ENCODE measurements around the gene PMPCB. TPM values are rescaled to one million over a fixed set of nuclear protein-coding genes. Genes with fewer than 3 reads are reported as not detected.

The PMPCB gene
- total and polyA plus RNA-seq, 2 donors (not counting 1 experiment from before 2014, with no cell fraction given) = 62.8 to 94.4 TPM

DNA sequence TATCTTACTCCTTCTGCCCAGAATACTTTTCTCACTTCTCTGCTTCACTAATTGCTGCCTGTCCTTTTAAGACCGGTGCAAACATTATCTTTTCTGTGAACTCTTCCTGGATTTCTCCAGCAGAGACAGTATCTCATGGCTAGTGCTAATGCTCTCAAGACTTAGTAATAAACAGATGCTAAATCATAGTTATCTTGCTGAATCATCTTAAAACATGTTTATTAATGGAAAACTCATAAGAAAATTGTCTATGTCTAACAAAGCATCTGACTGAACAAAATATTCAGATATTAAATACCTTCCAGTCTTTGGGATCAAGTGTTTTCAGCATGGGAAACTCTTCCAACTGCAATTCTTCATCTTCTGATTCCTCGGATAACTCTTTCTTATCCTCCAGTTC lies 44.2 kb downstream of the PMPCB start:
- TF ChIP-seq EZH2 (IDR thresholded peaks at IDR 0.05; ENCODE audit: low read length, missing control alignments) = no peak
- H2AFZ ChIP-seq (ENCODE audit: low read length) = no peak overlapping the region
- no peak overlapping the region for H3K4me3 ChIP-seq (replicated peaks in 1 of 4; ENCODE audit: control extremely low read depth in 1 of 4, insufficient read depth in 1 of 4, low read depth in 3 of 4, low read length in 4 of 4)
- DNase-seq (ENCODE audit: low read depth in 2 of 2) = no peak
- H3K4me2 ChIP-seq (ENCODE audit: extremely low read depth, insufficient read depth, low read length) = no peak overlapping the region
- H3K9me3 ChIP-seq (ENCODE audit: control insufficient read depth, insufficient read depth, low read depth, low read length) = no peaks in the 10 kb centered on the region
- no peak overlapping the region for H3K9ac ChIP-seq (ENCODE audit: insufficient read depth, low read length)
- no peaks in the 10 kb centered on the region for H4K20me1 ChIP-seq (ENCODE audit: control insufficient read depth, extremely low read depth, insufficient read depth, low read length)
- no peaks in the 10 kb centered on the region for H3K27me3 ChIP-seq (ENCODE audit: control insufficient read depth, insufficient read depth, low read length)
- peaks cover 12% of the 10 kb centered on the region for H3K36me3 ChIP-seq (ENCODE audit: control insufficient read depth, insufficient read depth, low read length)
- H3K4me1 ChIP-seq (ENCODE audit: control insufficient read depth, extremely low read depth, insufficient read depth, low read length) = peaks cover 3% of the 10 kb centered on the region
- peaks cover 48% of the 10 kb centered on the region for H3K79me2 ChIP-seq (ENCODE audit: control insufficient read depth, insufficient read depth, low read length)
- no peak overlapping the region for H3K27ac ChIP-seq (ENCODE audit: insufficient read depth, low read length)

DNA sequence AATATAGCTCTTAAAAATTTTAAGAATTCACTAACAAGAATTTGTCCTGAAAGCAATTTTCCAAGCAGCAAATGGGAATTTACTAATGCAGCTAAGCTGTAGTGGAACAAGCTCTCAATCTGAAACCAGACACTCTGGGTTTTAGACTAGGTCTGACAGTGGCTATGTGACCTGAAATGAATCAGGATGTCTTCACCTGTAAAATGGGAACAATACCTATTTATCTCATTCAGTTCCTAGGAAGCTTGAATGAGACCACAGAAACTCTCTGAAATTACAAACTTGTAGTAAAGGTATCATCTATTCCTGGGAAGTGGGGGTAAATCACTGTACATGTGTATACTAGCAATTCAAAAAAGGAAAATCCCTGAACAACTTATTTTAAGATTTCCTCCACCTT lies 46.1 kb downstream of the PMPCB start:
- no peaks in the 10 kb centered on the region for H4K20me1 ChIP-seq (ENCODE audit: control insufficient read depth, extremely low read depth, insufficient read depth, low read length)
- H3K27ac ChIP-seq (ENCODE audit: insufficient read depth, low read length) = no peak overlapping the region
- H3K9ac ChIP-seq (ENCODE audit: insufficient read depth, low read length) = peak overlapping the region; percentile 84
- DNase-seq (ENCODE audit: low read depth in 2 of 2) = no peak
- H3K4me3 ChIP-seq (replicated peaks in 1 of 4; ENCODE audit: control extremely low read depth in 1 of 4, insufficient read depth in 1 of 4, low read depth in 3 of 4, low read length in 4 of 4) = peak overlapping the region; percentile 63 to 97 (median 88)
- H3K4me1 ChIP-seq (ENCODE audit: control insufficient read depth, extremely low read depth, insufficient read depth, low read length) = peaks cover 3% of the 10 kb centered on the region
- H3K79me2 ChIP-seq (ENCODE audit: control insufficient read depth, insufficient read depth, low read length) = peaks cover 56% of the 10 kb centered on the region
- no peaks in the 10 kb centered on the region for H3K9me3 ChIP-seq (ENCODE audit: control insufficient read depth, insufficient read depth, low read depth, low read length)
- H3K4me2 ChIP-seq (ENCODE audit: extremely low read depth, insufficient read depth, low read length) = peak overlapping the region; percentile 78
- H2AFZ ChIP-seq (ENCODE audit: low read length) = no peak overlapping the region
- H3K36me3 ChIP-seq (ENCODE audit: control insufficient read depth, insufficient read depth, low read length) = peaks cover 9% of the 10 kb centered on the region
- no peak for TF ChIP-seq EZH2 (IDR thresholded peaks at IDR 0.05; ENCODE audit: low read length, missing control alignments)
- TF ChIP-seq, protein P1, sequence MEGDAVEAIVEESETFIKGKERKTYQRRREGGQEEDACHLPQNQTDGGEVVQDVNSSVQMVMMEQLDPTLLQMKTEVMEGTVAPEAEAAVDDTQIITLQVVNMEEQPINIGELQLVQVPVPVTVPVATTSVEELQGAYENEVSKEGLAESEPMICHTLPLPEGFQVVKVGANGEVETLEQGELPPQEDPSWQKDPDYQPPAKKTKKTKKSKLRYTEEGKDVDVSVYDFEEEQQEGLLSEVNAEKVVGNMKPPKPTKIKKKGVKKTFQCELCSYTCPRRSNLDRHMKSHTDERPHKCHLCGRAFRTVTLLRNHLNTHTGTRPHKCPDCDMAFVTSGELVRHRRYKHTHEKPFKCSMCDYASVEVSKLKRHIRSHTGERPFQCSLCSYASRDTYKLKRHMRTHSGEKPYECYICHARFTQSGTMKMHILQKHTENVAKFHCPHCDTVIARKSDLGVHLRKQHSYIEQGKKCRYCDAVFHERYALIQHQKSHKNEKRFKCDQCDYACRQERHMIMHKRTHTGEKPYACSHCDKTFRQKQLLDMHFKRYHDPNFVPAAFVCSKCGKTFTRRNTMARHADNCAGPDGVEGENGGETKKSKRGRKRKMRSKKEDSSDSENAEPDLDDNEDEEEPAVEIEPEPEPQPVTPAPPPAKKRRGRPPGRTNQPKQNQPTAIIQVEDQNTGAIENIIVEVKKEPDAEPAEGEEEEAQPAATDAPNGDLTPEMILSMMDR (conservative IDR thresholded peaks at IDR 0.05 in 1 of 2, IDR thresholded peaks at IDR 0.05 in 1 of 2; ENCODE audit: low read depth in 1 of 2, low read length in 2 of 2) = no peak
- no peaks in the 10 kb centered on the region for H3K27me3 ChIP-seq (ENCODE audit: control insufficient read depth, insufficient read depth, low read length)

DNA sequence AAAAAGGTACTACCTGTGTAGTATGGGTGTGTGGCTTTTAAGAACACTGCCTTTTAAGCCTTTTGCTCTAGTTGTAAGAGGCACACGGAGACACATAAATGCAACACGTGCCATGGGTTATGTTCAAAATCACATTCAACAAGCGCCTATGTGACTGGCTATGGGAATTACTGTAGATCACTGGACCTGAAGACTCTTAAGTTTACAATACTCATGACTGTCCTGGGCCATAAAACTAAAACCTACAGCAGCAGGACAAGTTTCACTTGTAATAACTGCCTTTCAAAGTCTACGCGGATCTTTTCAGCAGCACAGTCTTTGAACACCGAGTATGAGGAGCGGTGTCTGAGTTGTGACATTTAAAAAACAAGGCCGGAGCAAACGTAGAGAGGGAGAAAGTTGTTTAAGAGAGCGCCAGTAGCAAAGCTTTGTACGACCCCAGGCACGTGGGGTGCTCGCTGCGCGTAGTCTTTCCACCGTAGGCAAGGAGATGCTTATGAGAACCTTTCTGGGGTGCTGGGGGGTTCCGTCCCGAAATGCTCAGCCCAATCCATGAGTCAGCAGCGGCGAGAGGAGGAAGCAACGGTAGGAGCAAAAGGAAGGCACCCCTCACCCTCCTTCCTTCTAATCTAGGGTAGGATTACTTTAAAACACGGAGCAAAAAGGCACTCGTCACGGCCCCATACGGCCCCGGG lies 46.7 kb downstream of the PMPCB start:
- Histone ChIP-seq H2AFZ (ENCODE audit: low read length) (peak overlapping the region; percentile 69), H3K79me2 (ENCODE audit: control insufficient read depth, insufficient read depth, low read length) (peaks cover 62% of the 10 kb centered on the region), H3K4me2 (ENCODE audit: extremely low read depth, insufficient read depth, low read length) (peak overlapping the region; percentile 78), H3K36me3 (ENCODE audit: control insufficient read depth, insufficient read depth, low read length) (peaks cover 9% of the 10 kb centered on the region), H4K20me1 (ENCODE audit: control insufficient read depth, extremely low read depth, insufficient read depth, low read length) (no peaks in the 10 kb centered on the region), H3K9me3 (ENCODE audit: control insufficient read depth, insufficient read depth, low read depth, low read length) (no peaks in the 10 kb centered on the region), H3K27me3 (ENCODE audit: control insufficient read depth, insufficient read depth, low read length) (no peaks in the 10 kb centered on the region), H3K9ac (ENCODE audit: insufficient read depth, low read length) (peak overlapping the region; percentile 84), H3K4me1 (ENCODE audit: control insufficient read depth, extremely low read depth, insufficient read depth, low read length) (peaks cover 5% of the 10 kb centered on the region), H3K4me3 (replicated peaks in 1 of 4; ENCODE audit: control extremely low read depth in 1 of 4, insufficient read depth in 1 of 4, low read depth in 3 of 4, low read length in 4 of 4) (peak overlapping the region; percentile 63 to 97 (median 88)), H3K27ac (ENCODE audit: insufficient read depth, low read length) (peak overlapping the region; percentile 91)
- TF ChIP-seq, protein P1 (conservative IDR thresholded peaks at IDR 0.05 in 1 of 2, IDR thresholded peaks at IDR 0.05 in 1 of 2; ENCODE audit: low read depth in 1 of 2, low read length in 2 of 2) = no peak
- TF ChIP-seq EZH2 (IDR thresholded peaks at IDR 0.05; ENCODE audit: low read length, missing control alignments) = no peak
- DNase-seq (ENCODE audit: low read depth in 2 of 2) = peak; percentile 37
